Pancreas (tissue), 10 donors: ENCODE measurements around the gene PRELID3B. TPM values are rescaled to one million over a fixed set of nuclear protein-coding genes. Genes with fewer than 3 reads are reported as not detected.

Experiments used
- ATAC-seq, 4 donors: fragments of 200-7000 bp; cut with Tn5 transposase; one replicate each; pipeline versions ENCODE4 v1.8.0 to v1.9.1; 2020; ENCODE audit warnings: mild to moderate bottlenecking in 4 of 4, moderate library complexity in 4 of 4
- DNase-seq, 6 donors: peaks; one replicate each; pipeline ENCODE4 v3.0.0-alpha.2; 2020
- FAIRE-seq: peaks from 2 replicates; lab custom pipeline; 2012; peaks lifted over from hg19 to GRCh38; lab: Jason Lieb, UNC
- H3K27ac ChIP-seq, 4 donors: fragments of 200-600 bp; sonication (generic); 1 replicate in 3 of 4; 2 replicates in 1 of 4; pipeline versions ENCODE4 v1.5.0 to v1.8.0; 2020
- H3K27me3 ChIP-seq, 4 donors: fragments of 200-600 bp; one replicate each; pipeline ENCODE4 v1.8.0; 2021
- H3K36me3 ChIP-seq, 3 donors: fragments of 200-600 bp; sonication (generic) in 1 of 3; one replicate each; pipeline versions ENCODE4 v1.5.0 to v1.8.0; 2020 to 2021
- H3K4me1 ChIP-seq, 3 donors: fragments of 200-600 bp; one replicate each; pipeline ENCODE4 v1.8.0; 2021
- H3K4me3 ChIP-seq, 4 donors: fragments of 200-600 bp; sonication (generic) in 2 of 4; one replicate each; pipeline versions ENCODE4 v1.5.0 to v1.8.0; 2020 to 2021
- H3K9me3 ChIP-seq, 4 donors: fragments of 200-600 bp; one replicate each; pipeline ENCODE4 v1.8.0; 2021
- WGBS, 2 donors: extraction: QIAGEN DNeasy Blood & Tissue Kit; methylation state at CpG; one replicate each; pipeline ENCODE4 v1.1.7; 2013; 5-methylcytosine and 5-hydroxymethylcytosine counted together
- intact Hi-C, 3 donors: fragments of 100-400 bp; cut with DNase I; formaldehyde crosslinking; loops; one replicate each; pipeline versions ENCODE4 v1.11.1 to v1.14.2; 2022
- polyA plus RNA-seq, 2 donors: library from polyadenylated mRNA; stranded (reverse); fragments of 200-250 nt; gene quantifications; one replicate each; pipeline ENCODE4 v1.2.3, GENCODE V29; 2013
- total RNA-seq, 6 donors: library from RNA; stranded (reverse); fragmentation: NEBNext Ultra II Directional in 4 of 6; extraction: Animal tissue kit (Norgen Biotek cat#: 25700) in 4 of 6; gene quantifications; one replicate each; pipeline versions ENCODE4 v1.2.1 to v1.2.4, GENCODE V29; 2021 to 2023
- TF ChIP-seq, protein P1 (sequence below), 4 donors: fragments of 200-600 bp; sonication (generic) in 3 of 4; IDR thresholded peaks; one replicate each; pipeline versions ENCODE4 v1.5.0 to v1.8.0; 2021; ENCODE audit warnings: antibody characterized with exemption in 4 of 4
- donor health status: healthy with polysubstance abuse.
- donor health status: DM: no; HTN: no; CAD: no; lungs with moderate emphysema.
- donor health status: DM: no; HTN: no; CAD: no.
- donor health status: control.
- donor health status: control.
- donor health status: Bipolar disorder and iron deficiency.
- donor health status: DM: yes; HTN: yes; CAD: no.
- donor health status: DM: no; HTN: no; CAD: no.
- donor health status: DM: no; HTN: no; CAD: no.
- donor health status: DM: yes; HTN: yes; CAD: no.

The PRELID3B gene
- total and polyA plus RNA-seq, 8 donors = 8.4 to 24.9 (median 18.9) TPM

DNA sequence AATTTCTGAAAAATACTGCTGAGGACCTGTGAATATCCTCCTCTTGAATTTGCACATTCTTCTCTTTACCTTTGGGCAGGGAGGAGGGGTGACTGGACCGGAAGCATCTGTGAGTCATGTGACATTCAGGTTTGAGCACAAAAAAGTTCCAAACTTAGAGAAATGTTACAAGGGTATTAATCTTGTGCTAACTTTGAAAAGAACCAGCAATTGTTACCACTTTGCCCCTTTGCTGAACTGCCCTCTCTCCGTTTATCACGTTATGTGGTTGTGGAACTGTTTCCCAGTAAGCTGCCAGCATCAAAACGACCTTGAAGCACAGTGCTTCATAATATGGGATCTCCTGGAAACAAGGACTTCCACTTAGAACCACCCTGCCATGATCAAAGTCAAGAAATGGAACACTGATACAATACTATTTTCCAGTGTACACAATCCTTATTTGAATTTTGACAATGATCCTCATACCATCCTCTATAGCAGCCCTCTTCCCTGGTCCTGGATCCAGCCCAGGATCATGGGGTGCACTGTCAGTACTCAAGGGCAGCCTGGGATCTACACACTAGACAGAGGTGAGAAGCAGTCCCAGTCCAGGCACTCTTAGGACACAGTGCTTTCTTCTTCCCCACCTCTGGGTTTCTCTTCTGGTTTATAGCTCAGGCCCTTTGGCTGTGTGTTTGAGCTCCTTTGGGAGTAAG lies 25.6 kb downstream of the PRELID3B start:
- ATAC-seq (peak in 2 of 4 donors; percentile 22 to 44), DNase-seq (no peak), FAIRE-seq (no peak)
- whole genome bisulfite sequencing, 2 donors = 17 to 24% methylated on average over 4 of the region's 4 CpGs
- Histone ChIP-seq H3K9me3 (no peaks in the 10 kb centered on the region), H3K27ac (peak overlapping the region in 1 of 4 donors; percentile 12), H3K27me3 (no peaks in the 10 kb centered on the region), H3K4me1 (no peaks in the 10 kb centered on the region), H3K36me3 (no peaks in the 10 kb centered on the region), H3K4me3 (no peak overlapping the region)
- TF ChIP-seq, protein P1, sequence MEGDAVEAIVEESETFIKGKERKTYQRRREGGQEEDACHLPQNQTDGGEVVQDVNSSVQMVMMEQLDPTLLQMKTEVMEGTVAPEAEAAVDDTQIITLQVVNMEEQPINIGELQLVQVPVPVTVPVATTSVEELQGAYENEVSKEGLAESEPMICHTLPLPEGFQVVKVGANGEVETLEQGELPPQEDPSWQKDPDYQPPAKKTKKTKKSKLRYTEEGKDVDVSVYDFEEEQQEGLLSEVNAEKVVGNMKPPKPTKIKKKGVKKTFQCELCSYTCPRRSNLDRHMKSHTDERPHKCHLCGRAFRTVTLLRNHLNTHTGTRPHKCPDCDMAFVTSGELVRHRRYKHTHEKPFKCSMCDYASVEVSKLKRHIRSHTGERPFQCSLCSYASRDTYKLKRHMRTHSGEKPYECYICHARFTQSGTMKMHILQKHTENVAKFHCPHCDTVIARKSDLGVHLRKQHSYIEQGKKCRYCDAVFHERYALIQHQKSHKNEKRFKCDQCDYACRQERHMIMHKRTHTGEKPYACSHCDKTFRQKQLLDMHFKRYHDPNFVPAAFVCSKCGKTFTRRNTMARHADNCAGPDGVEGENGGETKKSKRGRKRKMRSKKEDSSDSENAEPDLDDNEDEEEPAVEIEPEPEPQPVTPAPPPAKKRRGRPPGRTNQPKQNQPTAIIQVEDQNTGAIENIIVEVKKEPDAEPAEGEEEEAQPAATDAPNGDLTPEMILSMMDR (IDR thresholded peaks at IDR 0.05) = no peak
- intact Hi-C loops = no loop called here

DNA sequence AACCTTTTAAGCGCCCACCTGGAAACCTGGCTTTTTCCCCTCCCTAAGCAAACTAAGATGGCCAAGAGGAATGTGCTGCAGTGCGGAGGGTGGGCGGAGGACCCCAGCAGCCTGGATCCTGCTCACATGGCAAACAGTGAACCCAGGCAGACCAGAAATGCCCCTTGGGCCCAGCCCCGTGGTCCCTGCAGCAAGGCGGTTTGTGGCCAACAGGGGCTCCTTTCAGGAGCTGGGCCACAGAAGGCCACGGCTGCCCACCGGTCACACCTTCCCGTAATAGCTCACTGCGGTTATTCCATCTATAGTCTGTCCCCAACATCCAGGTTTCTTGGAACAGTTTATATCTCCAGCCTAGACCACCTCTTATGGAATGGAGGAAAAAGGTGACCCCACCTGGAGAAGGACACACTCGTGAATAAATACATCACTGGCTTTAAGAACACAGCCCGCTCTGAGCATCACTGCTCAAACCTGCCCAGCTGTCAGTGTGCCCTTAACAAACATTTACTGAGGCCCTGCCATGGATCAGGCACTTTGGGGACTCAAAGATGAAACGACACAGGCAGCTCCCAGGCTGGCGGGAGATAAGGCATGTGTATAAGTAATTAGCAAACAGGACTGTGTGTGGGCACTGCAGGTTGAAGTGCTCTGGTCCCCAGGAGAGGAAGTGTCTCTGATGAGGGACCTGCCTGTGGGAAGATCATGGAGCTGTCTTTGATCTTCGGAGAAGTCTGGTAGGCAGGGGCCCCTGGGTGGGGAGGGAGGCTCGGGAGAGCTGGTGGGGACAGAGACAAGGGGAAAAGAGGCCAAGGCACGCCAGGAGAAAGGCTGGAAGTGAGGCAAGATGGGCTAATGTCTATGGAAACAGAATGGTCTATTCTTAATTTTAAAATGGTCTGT lies 26.5 kb downstream of the PRELID3B start:
- Histone ChIP-seq H3K4me3 (no peak overlapping the region), H3K27ac (no peak overlapping the region), H3K36me3 (no peaks in the 10 kb centered on the region), H3K27me3 (no peaks in the 10 kb centered on the region), H3K9me3 (no peaks in the 10 kb centered on the region), H3K4me1 (no peaks in the 10 kb centered on the region)
- intact Hi-C loops = no loop called here
- ATAC-seq (peak in 2 of 4 donors; percentile 65 to 74), DNase-seq (peak in 3 of 6 donors; percentile 0 to 39 (median 4)), FAIRE-seq (no peak)
- 71 to 75% methylated on average over 15 to 16 of the region's 16 CpGs for WGBS, 2 donors
- TF ChIP-seq, protein P1 (IDR thresholded peaks at IDR 0.05) = no peak

DNA sequence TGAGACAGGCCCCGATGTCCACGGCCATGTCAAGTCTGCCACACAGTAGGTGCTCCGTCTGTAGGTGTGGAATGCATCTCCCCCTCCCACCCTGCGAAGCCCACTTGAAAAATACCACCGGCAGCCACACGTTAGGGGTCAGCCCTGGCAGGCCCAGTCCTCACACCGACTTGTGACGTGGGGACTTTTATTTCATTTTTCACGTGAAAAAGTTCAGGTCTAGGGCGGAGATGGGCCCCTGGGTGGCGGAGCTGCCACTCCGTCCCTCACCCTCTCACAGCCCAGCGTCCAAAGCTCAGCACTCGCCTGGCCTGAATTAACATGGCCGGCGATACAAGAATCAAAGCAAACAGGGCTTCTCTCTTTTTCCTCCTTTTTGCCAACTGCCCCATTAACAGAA lies 27.2 kb downstream of the PRELID3B start:
- intact Hi-C loops = no loop called here
- WGBS, 2 donors = 81 to 83% methylated on average over 16 of the region's 16 CpGs
- ATAC-seq (no peak), FAIRE-seq (no peak), DNase-seq (peak in 1 of 6 donors; percentile 6)
- TF ChIP-seq, protein P1 (IDR thresholded peaks at IDR 0.05) = no peak
- no peaks in the 10 kb centered on the region for H3K4me1 ChIP-seq
- no peaks in the 10 kb centered on the region for H3K9me3 ChIP-seq
- H3K4me3 ChIP-seq = no peak overlapping the region
- H3K36me3 ChIP-seq = no peaks in the 10 kb centered on the region
- H3K27me3 ChIP-seq = no peaks in the 10 kb centered on the region
- H3K27ac ChIP-seq = no peak overlapping the region

DNA sequence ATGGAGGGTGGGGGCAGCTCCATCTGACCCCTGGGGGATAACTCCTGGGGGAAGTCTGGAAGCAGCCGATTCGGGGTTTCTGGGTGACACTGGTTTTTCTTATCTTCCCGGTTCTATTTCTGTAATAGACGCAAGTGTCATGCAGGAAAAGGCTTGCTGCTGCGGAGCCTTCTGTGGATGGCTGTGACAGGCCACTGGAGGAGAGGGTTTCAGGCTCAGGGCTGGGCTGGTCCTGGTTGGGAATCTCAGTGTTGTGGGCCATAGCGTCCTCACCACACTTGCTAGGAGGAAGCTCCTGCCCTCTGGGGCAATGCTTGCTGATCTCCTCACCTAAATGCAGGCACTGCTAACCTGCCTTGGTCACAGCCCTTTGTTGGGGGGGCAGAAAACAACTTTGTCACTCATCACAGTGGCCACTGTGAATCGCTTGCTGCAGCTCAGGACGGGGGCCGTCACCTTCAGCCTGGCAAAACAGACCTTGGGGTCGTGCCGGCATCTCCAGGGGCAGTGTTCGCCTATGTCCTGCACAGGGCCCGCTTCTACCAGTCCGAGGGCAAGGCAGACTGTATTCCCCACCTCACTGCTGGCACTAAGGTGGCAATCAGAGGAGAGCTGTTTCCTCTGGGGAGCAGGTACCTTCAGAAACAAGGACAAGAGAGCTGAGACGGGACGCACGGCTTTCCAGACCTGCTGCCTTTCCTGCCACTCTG lies 27.8 kb downstream of the PRELID3B start:
- no peak overlapping the region for H3K4me3 ChIP-seq
- no peak for ATAC-seq
- H3K9me3 ChIP-seq = no peaks in the 10 kb centered on the region
- TF ChIP-seq, protein P1 (IDR thresholded peaks at IDR 0.05) = no peak
- intact Hi-C loops = no loop called here
- DNase-seq = peak in 1 of 6 donors; percentile 9
- no peak overlapping the region for H3K27ac ChIP-seq
- no peak for FAIRE-seq
- no peaks in the 10 kb centered on the region for H3K36me3 ChIP-seq
- 86 to 89% methylated on average over 17 of the region's 17 CpGs for WGBS, 2 donors
- H3K4me1 ChIP-seq = no peaks in the 10 kb centered on the region
- H3K27me3 ChIP-seq = no peaks in the 10 kb centered on the region
